ENCODE measurements around the gene LARP6.

DNA sequence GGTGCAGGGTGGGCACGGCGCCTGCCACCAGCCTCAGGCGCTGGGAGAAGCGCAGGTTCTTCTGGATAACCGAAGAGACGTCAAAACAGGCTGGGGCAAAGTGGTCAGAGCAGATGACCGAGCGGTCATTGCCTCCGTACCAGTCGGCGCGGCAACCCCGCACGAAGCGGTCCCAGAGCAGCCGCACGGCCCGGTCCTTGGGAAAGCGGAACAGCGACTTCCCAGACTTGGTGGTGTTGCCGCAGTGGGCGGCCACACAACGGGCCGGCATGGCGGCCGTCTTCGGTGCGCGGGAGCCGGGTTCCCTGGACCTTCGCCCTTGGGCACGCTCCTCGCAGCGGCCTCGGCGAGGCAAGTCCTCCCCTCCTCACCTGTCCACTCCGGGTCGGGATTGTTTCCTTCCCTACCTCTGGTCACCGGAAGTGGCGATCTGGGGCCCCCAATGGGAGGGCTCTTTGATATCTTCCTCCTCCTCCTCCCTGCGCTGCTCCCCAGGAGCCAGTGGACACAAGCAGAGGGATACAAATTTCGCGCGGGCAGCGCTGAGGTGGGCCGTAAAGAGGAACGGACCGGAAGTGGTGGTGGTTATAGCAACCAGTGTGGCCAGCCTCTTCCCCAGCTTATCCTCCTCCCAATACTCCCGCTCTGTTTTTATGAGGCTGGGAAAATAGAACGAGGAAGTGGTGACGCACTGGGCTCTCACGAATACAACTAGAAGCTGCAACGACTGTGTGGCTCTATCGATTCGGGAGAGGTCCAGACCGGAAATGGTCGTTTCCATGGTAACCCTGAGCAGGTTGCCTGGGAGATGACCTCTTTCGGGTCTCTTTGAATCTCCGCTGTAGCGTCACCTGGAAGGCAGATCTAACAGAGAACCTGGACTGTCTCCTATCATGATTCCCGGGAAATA is 38.3 kb upstream of the LARP6 start, which contains the start of the genes LRRC49 and THAP10:
- TF ChIP-seq, protein P1, sequence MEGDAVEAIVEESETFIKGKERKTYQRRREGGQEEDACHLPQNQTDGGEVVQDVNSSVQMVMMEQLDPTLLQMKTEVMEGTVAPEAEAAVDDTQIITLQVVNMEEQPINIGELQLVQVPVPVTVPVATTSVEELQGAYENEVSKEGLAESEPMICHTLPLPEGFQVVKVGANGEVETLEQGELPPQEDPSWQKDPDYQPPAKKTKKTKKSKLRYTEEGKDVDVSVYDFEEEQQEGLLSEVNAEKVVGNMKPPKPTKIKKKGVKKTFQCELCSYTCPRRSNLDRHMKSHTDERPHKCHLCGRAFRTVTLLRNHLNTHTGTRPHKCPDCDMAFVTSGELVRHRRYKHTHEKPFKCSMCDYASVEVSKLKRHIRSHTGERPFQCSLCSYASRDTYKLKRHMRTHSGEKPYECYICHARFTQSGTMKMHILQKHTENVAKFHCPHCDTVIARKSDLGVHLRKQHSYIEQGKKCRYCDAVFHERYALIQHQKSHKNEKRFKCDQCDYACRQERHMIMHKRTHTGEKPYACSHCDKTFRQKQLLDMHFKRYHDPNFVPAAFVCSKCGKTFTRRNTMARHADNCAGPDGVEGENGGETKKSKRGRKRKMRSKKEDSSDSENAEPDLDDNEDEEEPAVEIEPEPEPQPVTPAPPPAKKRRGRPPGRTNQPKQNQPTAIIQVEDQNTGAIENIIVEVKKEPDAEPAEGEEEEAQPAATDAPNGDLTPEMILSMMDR (IDR thresholded peaks at IDR 0.05 in 4 of 5, conservative IDR thresholded peaks at IDR 0.05 in 1 of 5) = no peak
- no peak for TF ChIP-seq POLR2A (IDR thresholded peaks at IDR 0.05)

Data from gastrocnemius medialis (tissue), 4 donors.